Activated T-cell treated with anti-CD3 and anti-CD28 coated beads, Interleukin-2, amount 50 U/mL, for 4 hours (primary cell): ENCODE data around the gene AQP12B. TPM values are rescaled to one million over a fixed set of nuclear protein-coding genes. Genes with fewer than 3 reads are reported as not detected.

Source experiments
- ATAC-seq, 2 donors: fragments of 200-7000 bp; cut with Tn5 transposase; one replicate each; pipeline ENCODE4 v1.10.0; 2021
- DNase-seq: peaks from one replicate; pipeline ENCODE4 v3.0.0-alpha.2; 2020
- H3K27me3 Mint-ChIP-seq: one replicate; pipeline ENCODE4 v1.8.0; 2021; ENCODE audit warnings: low read depth, mixed read lengths
- H3K36me3 Mint-ChIP-seq: one replicate; pipeline ENCODE4 v1.8.0; 2022; ENCODE audit warnings: mixed read lengths; ENCODE audit not compliant: insufficient read depth
- H3K4me1 Mint-ChIP-seq: one replicate; pipeline ENCODE4 v1.8.0; 2021; ENCODE audit warnings: low read depth, mixed read lengths
- H3K4me3 Mint-ChIP-seq: one replicate; pipeline ENCODE4 v1.8.0; 2021; ENCODE audit warnings: mild to moderate bottlenecking, moderate library complexity, mixed read lengths
- H3K9me3 Mint-ChIP-seq: one replicate; pipeline ENCODE4 v1.8.0; 2021; ENCODE audit warnings: mixed read lengths
- total RNA-seq, 3 donors: library from RNA; stranded (reverse); gene quantifications; one replicate each; pipeline ENCODE4 v1.2.1, GENCODE V29; 2021

Gene AQP12B
- total RNA-seq, 3 donors from 2014 or later = not detected

DNA sequence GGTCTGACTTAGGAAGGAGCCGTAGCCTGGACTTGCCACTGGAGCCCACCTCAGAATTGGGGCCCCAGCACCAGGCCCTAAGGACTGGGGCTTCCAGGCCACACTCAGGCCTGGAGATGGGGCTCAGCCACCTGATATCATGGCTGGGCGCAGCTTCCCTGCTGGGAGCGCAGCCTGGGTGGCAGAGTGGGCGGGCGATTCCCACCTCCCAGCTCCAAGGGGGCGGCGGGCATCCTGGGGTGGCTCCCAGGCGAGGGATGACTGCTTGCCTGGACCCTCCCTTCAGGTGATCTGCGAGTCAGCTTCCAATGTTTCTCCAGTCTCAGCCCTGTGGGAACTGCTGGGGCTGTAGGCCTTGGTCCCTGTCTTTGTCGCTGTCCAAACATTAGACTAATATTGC lies 37.3 kb downstream of the AQP12B start:
- DNase-seq (no peak), ATAC-seq (no peak)
- Mint-ChIP-seq H3K27me3 (peaks cover 21% of the 10 kb centered on the region), H3K4me1 (no peaks in the 10 kb centered on the region), H3K4me3 (no peak overlapping the region), H3K36me3 (no peaks in the 10 kb centered on the region), H3K9me3 (no peaks in the 10 kb centered on the region)

DNA sequence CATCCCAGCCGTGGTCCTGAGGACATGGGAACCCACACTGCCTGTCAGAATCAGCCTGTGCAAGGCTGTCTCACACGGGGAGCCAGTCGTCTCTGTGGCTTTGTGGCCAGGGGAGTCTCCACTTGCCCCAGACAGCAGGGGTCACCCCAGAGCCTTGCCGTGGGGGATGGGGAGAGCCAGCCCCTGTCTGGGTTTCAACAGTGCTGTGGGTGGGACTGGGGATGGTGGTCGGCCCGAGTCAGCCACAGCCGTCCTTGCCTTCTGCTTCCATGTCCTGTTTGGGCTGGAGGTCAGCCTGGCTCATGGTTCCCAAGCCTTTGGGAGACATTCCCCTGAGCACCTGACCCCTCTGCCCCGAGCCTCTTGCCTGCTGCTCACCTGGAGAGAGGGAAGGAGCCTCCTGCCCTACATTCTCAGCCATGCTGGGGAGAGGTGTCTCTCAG lies 37.8 kb downstream of the AQP12B start:
- no peak for DNase-seq
- no peak for ATAC-seq
- H3K36me3 Mint-ChIP-seq = no peaks in the 10 kb centered on the region
- H3K4me3 Mint-ChIP-seq = no peak overlapping the region
- no peaks in the 10 kb centered on the region for H3K4me1 Mint-ChIP-seq
- no peaks in the 10 kb centered on the region for H3K9me3 Mint-ChIP-seq
- peaks cover 20% of the 10 kb centered on the region for H3K27me3 Mint-ChIP-seq

DNA sequence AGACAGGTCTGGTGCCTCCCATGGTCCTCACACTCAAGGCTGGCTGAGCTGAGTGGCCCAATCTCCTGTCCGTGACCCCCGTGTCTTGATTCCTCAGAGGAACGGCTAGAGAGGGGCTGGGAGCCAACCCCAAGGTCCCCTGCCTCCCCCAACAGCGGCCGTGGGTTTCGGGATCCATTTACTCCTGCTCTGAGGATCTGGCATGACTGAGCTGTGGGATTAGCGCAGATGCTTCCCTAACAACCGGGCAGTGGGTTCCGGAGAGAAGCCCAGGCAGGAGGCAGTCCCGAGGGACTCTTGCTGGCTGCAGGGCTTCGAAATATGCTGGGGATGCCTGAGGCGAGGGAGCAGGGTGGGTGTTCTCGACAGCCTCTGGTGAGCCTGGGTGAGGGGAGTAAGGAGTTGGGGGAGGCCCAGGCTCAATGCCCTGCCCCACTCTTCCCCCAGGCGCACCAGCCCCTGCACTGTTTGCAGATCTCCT lies 38.5 kb downstream of the AQP12B start:
- Mint-ChIP-seq H3K27me3 (peaks cover 16% of the 10 kb centered on the region), H3K9me3 (no peaks in the 10 kb centered on the region), H3K4me1 (no peaks in the 10 kb centered on the region), H3K36me3 (no peaks in the 10 kb centered on the region), H3K4me3 (no peak overlapping the region)
- ATAC-seq (no peak), DNase-seq (no peak)

DNA sequence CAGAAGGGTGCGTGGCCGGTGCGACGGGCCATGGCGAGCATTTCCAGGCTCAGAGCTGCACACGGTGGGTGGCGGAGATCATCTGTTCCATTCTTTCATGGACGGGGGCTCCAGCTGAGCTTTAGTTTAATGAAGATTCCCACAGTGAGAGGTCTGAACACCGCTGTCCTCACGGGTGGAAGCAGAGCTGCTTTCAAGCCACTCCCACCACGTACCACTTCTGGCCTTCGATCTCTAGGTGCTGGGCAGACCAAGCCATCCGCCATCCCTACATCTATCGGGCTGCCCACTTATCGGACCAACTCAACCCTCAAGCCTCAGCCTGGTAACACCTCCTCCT lies 38.9 kb downstream of the AQP12B start:
- Mint-ChIP-seq H3K4me3 (no peak overlapping the region), H3K4me1 (no peaks in the 10 kb centered on the region), H3K27me3 (peaks cover 12% of the 10 kb centered on the region), H3K36me3 (no peaks in the 10 kb centered on the region), H3K9me3 (no peaks in the 10 kb centered on the region)
- ATAC-seq (no peak), DNase-seq (no peak)

DNA sequence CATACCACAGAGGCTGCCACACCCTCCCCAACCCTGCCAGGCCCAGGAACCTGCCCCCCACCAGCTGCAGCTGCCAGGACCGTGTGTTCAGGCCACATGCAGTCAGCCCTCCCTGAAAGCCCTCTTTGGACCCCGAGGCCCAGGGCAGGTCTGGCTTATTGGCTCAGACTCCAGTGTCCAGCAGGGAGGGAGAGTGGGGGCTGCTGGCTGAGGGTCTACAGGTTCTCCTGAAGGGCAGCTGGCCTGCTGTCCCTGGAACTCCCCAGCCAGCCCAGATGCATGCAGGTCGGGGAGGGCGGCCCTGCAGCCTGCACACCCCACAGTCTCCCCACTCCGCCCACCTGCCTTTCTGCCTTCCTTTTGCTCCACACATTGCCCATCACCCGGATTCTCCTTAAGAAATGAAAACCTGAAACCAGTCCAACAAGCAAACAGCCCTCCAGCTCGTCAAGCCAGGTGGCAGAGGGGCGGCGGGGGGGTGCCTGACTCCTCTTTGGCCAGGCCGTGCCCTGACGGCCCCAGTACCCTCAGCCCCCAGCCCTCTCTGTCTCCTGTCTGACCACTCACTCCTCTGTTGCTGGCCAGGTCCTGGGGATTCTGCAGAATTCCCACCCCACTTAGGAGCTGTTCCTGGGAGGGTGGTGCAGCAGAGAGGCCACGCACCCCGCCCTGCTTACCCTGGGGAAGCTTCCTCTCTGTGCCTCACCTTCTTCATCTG lies 39.4 kb downstream of the AQP12B start:
- H3K9me3 Mint-ChIP-seq = no peaks in the 10 kb centered on the region
- no peaks in the 10 kb centered on the region for H3K36me3 Mint-ChIP-seq
- no peak overlapping the region for H3K4me3 Mint-ChIP-seq
- H3K27me3 Mint-ChIP-seq = peaks cover 9% of the 10 kb centered on the region
- no peaks in the 10 kb centered on the region for H3K4me1 Mint-ChIP-seq
- ATAC-seq (no peak), DNase-seq (no peak)

DNA sequence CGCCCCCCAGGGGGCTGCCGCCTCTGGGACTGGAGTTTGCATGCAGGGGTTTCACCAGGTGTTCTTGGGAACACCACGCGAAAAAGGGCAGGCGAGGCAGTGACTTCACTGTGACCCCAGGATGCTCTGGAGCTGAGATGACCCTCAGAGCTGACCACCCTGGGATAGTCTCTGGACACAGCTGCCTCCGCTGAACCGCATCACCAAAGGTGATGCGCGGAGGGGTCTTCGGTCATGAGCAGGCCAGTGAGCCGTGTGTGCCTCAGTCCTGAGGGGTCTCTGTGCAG lies 39.9 kb downstream of the AQP12B start:
- H3K36me3 Mint-ChIP-seq = no peaks in the 10 kb centered on the region
- ATAC-seq (no peak), DNase-seq (no peak)
- H3K9me3 Mint-ChIP-seq = no peaks in the 10 kb centered on the region
- no peak overlapping the region for H3K4me3 Mint-ChIP-seq
- no peaks in the 10 kb centered on the region for H3K4me1 Mint-ChIP-seq
- H3K27me3 Mint-ChIP-seq = peaks cover 4% of the 10 kb centered on the region

DNA sequence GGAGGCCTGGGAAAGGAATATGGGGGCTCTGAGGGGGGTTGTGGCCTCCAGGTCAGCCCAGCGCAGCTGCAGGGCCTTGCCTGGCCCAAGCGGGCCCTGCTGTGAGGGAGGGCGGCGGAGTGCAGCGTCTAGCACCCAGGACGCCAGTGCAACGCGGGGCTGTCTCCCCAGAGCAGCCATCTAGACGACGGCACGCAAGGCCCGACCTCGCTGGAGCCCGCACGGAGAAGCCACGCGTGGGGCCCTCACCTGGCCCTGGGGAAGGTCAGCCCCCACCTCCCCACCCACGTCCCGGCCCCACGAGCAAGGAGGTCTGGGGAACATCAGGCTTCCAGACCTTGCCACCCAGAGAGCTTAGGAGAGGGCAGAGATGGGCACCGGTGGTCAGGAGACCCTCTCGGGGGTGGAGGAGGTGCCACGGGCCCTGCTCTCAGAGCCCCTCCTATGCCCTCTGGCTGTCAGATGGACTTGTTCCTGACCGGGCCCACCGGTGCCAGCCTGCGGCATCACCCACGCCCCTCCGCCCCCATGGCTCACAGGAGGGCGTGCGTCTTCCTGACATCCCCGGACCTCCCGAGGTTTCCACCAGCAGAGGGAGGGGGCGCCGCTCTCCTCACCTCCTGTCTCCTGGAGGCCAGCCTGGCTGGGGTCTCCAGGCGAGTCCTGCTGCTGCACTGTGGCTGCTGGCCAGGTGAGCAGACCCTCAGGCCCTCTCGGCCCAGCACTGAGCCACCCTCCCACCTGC lies 40.5 kb downstream of the AQP12B start:
- Mint-ChIP-seq H3K36me3 (no peaks in the 10 kb centered on the region), H3K27me3 (no peaks in the 10 kb centered on the region), H3K4me1 (no peaks in the 10 kb centered on the region), H3K9me3 (no peaks in the 10 kb centered on the region), H3K4me3 (no peak overlapping the region)
- ATAC-seq (no peak), DNase-seq (no peak)

DNA sequence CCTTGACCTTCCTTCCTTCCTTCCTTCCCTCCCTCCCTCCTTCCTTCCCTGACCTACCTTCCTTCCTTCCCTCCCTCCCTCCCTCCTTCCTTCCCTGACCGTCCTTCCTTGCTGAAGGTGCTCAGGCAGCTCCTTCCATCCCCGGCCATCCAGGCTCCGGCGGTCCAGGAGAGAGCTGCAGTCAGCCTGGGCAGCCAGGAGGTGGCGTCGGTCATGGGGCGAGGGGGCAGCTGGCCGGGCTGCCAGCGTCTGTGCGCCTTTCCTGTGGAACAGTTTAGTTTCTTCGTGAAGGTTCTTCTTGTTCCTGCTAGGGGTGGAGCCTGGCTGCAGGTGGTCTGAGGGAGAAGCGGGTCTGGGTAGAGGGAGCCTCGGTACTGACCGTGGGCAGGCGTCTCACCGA lies 41.7 kb downstream of the AQP12B start:
- no peaks in the 10 kb centered on the region for H3K9me3 Mint-ChIP-seq
- no peaks in the 10 kb centered on the region for H3K4me1 Mint-ChIP-seq
- no peaks in the 10 kb centered on the region for H3K36me3 Mint-ChIP-seq
- no peak overlapping the region for H3K4me3 Mint-ChIP-seq
- DNase-seq (no peak), ATAC-seq (no peak)
- H3K27me3 Mint-ChIP-seq = no peaks in the 10 kb centered on the region

DNA sequence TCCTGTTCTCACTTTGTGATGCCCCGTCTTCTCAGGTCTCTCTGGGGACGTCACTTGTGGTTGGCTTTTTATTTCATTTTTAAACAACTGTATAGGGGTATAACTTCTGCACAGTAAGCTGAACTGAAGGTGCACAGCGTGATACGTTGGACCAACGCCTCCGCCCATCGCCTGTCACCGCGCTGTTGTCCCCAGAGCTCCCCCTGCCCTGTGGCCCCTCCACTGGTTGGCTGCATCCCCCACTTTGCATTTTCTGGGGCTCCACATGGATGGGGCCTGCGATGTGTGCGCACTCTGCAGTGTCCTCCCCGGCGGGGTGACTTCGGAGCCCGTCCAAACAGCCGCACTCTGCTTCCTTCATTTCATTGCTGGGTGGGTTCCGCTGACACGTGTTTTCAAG lies 43.1 kb downstream of the AQP12B start:
- Mint-ChIP-seq H3K36me3 (no peaks in the 10 kb centered on the region), H3K27me3 (no peaks in the 10 kb centered on the region), H3K4me1 (no peaks in the 10 kb centered on the region), H3K4me3 (no peak overlapping the region), H3K9me3 (no peaks in the 10 kb centered on the region)
- DNase-seq = no peak
- ATAC-seq = no peak

DNA sequence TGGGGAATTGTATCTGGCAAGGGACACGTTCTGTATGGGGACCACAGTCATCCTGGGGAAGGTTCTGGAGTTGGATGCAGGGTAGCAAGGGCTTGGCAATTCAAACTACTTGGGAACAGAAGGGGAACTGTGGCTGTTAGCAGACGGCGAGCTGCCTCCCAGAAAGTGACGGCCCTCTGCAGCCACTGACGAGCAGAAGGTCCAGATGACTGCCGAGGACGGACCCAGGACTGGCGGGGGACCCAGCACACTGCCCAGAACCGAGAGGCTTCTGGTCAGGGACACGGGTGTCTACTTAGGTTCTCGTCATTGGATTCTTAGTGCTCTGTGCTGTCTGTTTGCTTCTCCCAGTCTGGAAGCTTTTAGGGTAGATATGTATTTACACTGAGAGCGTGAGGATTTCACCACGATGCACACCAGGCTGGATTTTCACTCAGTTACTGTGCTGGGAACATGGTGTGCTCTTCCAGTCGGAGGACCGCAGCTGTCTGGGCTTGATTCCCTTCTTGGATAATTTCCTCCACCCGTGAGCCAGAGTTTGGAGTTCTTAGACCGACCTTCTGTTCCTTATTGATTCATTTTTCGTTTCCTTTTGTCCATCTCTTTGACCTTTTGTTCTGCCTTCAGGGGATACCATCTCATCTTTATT lies 44.0 kb downstream of the AQP12B start:
- DNase-seq = no peak
- Mint-ChIP-seq H3K27me3 (no peaks in the 10 kb centered on the region), H3K4me3 (no peak overlapping the region), H3K36me3 (peaks cover 2% of the 10 kb centered on the region), H3K9me3 (peaks cover 4% of the 10 kb centered on the region), H3K4me1 (no peaks in the 10 kb centered on the region)
- ATAC-seq = no peak

DNA sequence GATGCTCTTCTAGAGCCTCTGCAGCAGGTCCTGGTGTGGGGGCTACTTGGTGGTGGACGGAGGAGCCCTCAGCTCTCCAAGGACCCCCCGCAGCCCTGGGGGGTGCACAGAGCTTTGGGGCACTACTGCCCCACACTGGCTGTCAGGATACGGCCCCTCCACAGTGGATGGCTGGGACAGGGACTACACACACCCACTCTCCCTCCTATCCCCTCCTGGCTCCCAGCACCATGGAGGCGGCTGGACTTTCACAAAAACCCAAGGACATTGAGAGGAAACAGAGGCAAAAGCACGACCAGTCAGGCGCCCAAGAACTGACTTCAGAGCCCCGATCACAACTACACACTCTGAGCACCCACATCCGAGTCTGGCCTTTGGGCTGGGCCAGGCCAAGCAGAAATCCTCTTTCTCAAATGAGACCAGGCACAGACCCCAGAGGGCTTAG lies 44.8 kb downstream of the AQP12B start:
- H3K36me3 Mint-ChIP-seq = peaks cover 2% of the 10 kb centered on the region
- ATAC-seq = no peak
- no peaks in the 10 kb centered on the region for H3K27me3 Mint-ChIP-seq
- DNase-seq = no peak
- peaks cover 11% of the 10 kb centered on the region for H3K9me3 Mint-ChIP-seq
- H3K4me3 Mint-ChIP-seq = no peak overlapping the region
- no peaks in the 10 kb centered on the region for H3K4me1 Mint-ChIP-seq

DNA sequence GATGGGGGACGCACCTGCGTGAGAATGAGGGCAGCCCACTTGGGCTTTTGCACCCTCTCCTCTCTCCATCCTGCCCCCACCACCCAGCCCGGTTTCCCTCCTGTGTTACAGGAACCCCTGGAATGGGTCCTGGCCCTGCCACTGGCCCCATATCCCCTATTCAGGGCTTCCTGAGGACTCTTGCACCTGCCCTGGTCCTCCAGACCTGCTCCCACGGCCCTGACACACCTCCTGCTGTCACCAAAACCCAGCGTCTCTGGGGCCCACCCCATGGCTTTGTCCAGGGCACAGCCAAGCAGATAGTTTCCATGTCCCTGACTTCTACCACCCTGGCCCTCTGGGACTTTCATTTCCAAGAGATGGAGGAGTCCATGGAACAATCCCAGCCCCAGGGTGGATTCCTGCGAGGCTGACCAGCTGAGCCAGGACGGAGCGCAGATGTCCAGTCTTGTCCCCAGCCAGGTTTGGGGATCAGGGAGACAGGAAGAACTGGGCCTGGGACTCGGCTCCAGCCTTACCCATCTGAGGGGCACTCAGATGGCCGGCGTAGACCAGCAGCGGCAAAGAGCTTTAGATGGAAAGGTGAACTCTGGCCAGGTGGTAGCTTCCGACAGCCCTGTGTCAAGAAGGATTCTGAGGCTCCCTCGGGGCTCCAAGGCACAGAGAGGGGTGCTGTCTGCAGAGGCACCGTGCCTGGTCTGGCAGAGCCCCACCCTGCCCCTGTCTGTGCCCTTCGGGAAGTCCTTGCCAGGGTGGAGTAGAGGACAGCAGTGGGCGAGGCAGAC lies 45.4 kb downstream of the AQP12B start:
- DNase-seq (no peak), ATAC-seq (no peak)
- H3K9me3 Mint-ChIP-seq = peaks cover 11% of the 10 kb centered on the region
- no peaks in the 10 kb centered on the region for H3K4me1 Mint-ChIP-seq
- no peak overlapping the region for H3K4me3 Mint-ChIP-seq
- H3K36me3 Mint-ChIP-seq = peaks cover 2% of the 10 kb centered on the region
- H3K27me3 Mint-ChIP-seq = no peaks in the 10 kb centered on the region

DNA sequence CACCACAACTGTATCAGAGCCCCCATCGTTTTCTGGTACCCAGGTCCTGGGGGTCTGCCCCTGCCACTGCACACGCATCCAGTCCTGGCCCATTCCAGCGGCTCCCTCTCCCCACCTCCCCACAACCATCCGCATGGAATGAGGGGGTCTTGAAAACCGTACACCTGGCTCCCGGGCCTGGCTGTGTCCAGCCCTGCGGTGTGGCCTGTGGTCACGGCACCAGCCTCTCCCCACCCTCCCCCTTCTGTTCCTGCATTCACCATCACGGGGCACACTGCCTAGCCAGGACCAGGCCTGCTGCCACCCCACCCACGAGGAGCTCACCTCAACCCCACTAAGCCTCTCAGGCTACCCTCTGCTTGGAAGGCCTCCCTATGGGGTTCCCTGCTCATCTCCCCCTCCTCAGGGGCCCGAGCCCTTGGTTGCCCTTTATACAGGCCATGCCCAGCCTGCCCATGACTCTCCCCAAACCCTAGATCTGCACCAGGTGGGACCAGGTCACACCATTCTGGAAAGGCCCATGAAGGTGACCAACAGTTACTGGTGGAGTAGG lies 46.0 kb downstream of the AQP12B start:
- H3K9me3 Mint-ChIP-seq = peaks cover 11% of the 10 kb centered on the region
- no peak overlapping the region for H3K4me3 Mint-ChIP-seq
- H3K36me3 Mint-ChIP-seq = peaks cover 2% of the 10 kb centered on the region
- H3K4me1 Mint-ChIP-seq = no peaks in the 10 kb centered on the region
- no peaks in the 10 kb centered on the region for H3K27me3 Mint-ChIP-seq
- DNase-seq (no peak), ATAC-seq (no peak)

DNA sequence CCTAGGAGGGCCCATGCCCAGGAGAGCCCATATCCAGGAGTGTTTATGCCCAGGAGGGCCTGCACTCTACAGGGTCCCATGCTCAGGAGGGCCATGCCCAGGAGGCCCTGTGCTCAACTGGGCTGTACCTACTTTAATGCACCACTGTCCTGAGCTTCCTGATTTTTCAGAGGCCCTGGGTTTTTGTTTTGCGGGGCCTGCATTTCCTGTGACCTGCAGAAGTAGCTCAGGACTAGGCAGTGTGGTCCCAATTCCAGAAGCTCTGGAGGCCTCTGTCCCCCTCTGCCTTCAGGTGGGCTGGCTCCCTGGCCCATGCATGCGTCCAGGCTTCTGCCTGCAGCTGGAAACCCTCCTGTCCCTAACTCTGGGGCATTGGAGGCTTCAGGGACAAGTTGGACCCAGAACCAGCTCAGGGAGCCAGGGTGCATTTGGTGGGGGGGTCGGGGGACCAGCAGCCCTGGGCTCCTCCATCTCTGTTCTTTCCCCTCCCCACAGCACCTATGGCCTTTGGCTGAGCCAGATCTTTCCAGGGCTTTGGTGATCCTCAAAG lies 46.6 kb downstream of the AQP12B start:
- peaks cover 11% of the 10 kb centered on the region for H3K9me3 Mint-ChIP-seq
- H3K4me1 Mint-ChIP-seq = no peaks in the 10 kb centered on the region
- DNase-seq (no peak), ATAC-seq (no peak)
- peaks cover 2% of the 10 kb centered on the region for H3K36me3 Mint-ChIP-seq
- no peaks in the 10 kb centered on the region for H3K27me3 Mint-ChIP-seq
- no peak overlapping the region for H3K4me3 Mint-ChIP-seq
